Measurements from ENCODE around the gene KDM4B.

KDM4B gene

GRCh38 chr19:4981681-4981958 lies 12.7 kb downstream of the KDM4B start:
- Histone ChIP-seq H3K27me3 (replicated peaks) (no peaks in the 10 kb centered on the region), H3K4me3 (ENCODE audit: low read depth, low read length) (no peak overlapping the region), H3K27ac (no peak overlapping the region), H3K36me3 (replicated peaks) (no peaks in the 10 kb centered on the region)
- no peak for DNase-seq
- TF ChIP-seq, protein P1, sequence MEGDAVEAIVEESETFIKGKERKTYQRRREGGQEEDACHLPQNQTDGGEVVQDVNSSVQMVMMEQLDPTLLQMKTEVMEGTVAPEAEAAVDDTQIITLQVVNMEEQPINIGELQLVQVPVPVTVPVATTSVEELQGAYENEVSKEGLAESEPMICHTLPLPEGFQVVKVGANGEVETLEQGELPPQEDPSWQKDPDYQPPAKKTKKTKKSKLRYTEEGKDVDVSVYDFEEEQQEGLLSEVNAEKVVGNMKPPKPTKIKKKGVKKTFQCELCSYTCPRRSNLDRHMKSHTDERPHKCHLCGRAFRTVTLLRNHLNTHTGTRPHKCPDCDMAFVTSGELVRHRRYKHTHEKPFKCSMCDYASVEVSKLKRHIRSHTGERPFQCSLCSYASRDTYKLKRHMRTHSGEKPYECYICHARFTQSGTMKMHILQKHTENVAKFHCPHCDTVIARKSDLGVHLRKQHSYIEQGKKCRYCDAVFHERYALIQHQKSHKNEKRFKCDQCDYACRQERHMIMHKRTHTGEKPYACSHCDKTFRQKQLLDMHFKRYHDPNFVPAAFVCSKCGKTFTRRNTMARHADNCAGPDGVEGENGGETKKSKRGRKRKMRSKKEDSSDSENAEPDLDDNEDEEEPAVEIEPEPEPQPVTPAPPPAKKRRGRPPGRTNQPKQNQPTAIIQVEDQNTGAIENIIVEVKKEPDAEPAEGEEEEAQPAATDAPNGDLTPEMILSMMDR (IDR thresholded peaks at IDR 0.05; ENCODE audit: low read depth, low read length, missing control alignments), result no peak
- in situ Hi-C loops (cut with HindIII; ENCODE audit: low pct_ligation_motif_present, low sequenced_read_pairs), result no loop called here

DNA sequence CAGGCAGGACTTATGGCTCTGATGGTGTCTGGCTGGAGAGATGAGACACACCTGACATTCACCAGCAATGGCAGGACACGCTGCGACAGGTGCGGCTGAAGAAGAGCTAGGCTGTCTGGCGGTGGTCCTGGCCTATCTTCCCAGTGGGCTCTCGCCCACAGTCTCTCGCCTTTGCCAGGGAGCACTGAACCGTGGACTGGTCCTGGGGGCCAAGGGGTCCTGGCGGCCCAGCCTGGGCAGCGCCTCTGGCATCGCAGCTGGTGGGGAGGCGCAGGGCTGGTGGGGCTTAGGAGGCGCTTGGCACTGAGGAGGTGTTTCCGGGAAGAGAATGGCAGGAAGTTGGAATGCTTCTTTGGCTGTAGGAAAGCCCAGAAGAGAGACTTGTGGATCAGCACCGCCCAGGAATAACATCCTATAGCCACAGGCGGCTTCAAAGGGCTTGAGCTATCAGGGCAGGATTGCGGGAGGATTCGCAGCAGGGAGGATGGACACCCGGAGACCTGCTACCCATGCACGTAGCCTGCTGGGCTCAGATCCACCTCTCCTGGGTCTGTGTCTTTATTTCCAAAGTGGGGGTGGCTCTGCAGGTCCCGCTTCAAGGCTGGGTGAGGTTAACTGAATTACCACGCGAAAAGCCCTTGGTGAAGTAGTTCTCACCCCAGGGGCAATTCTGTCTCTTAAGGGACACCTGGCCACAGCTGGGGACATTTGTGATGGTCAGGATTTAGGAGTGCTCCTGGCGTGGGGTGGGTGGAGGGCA lies 14.6 kb downstream of the KDM4B start:
- DNase-seq, result no peak
- TF ChIP-seq, protein P1 (IDR thresholded peaks at IDR 0.05; ENCODE audit: low read depth, low read length, missing control alignments), result no peak
- Histone ChIP-seq H3K27ac (no peak overlapping the region), H3K36me3 (replicated peaks) (no peaks in the 10 kb centered on the region), H3K27me3 (replicated peaks) (no peaks in the 10 kb centered on the region), H3K4me3 (ENCODE audit: low read depth, low read length) (no peak overlapping the region)
- in situ Hi-C loops (cut with HindIII; ENCODE audit: low pct_ligation_motif_present, low sequenced_read_pairs), result no loop called here

DNA sequence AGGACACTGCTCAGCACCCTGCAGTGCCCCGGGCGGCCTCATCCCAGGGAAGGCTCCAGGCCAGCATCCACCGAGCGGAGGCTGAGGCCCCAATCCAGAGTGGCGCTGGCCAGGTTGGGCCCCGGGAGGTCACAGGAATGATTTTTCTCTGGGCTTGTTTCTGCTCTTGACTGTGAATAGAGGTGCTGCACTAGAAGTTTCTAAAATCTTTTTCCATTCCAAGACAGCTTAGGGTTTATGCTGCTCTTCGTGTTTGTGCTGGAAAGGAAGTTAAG lies 15.1 kb downstream of the KDM4B start:
- TF ChIP-seq, protein P1 (IDR thresholded peaks at IDR 0.05; ENCODE audit: low read depth, low read length, missing control alignments), result no peak
- DNase-seq, result no peak
- Histone ChIP-seq H3K36me3 (replicated peaks) (no peaks in the 10 kb centered on the region), H3K27me3 (replicated peaks) (no peaks in the 10 kb centered on the region), H3K4me3 (ENCODE audit: low read depth, low read length) (no peak overlapping the region), H3K27ac (no peak overlapping the region)
- in situ Hi-C loops (cut with HindIII; ENCODE audit: low pct_ligation_motif_present, low sequenced_read_pairs), result no loop called here

- Histone ChIP-seq H3K27me3 (replicated peaks) (no peaks in the 10 kb centered on the region), H3K27ac (no peak overlapping the region), H3K4me3 (ENCODE audit: low read depth, low read length) (no peak overlapping the region), H3K36me3 (replicated peaks) (no peaks in the 10 kb centered on the region)
- TF ChIP-seq, protein P1 (IDR thresholded peaks at IDR 0.05; ENCODE audit: low read depth, low read length, missing control alignments), result no peak
- in situ Hi-C loops (cut with HindIII; ENCODE audit: low pct_ligation_motif_present, low sequenced_read_pairs), result no loop called here
- no peak for DNase-seq
Measured at GRCh38 chr19:4984438-4984990, 15.6 kb downstream of the KDM4B start.

DNA sequence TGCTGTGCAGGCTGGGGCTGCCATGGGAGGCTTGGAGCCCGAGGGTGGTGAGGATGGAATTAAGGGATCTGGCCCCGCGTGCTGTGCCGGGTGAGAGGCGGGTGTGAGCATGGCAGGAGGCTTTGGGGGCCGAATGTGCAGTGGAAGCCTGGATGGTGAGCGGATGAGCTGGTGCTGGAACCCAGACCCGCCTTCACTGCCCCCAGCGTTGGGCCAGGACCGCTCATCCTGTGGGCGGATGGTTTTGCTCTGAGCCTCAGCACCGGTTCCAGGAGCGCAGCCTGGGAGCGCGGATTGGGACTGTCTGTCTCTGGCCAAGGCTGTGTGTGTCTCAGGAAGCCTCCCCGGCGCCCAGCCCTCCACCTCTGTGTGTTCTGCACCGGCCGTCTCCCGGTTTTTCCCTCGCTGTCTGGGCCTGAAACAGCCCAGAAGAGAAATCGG lies 16.7 kb downstream of the KDM4B start:
- DNase-seq, result no peak
- in situ Hi-C loops (cut with HindIII; ENCODE audit: low pct_ligation_motif_present, low sequenced_read_pairs), result no loop called here
- no peak overlapping the region for H3K4me3 ChIP-seq (ENCODE audit: low read depth, low read length)
- no peak overlapping the region for H3K27ac ChIP-seq
- no peaks in the 10 kb centered on the region for H3K36me3 ChIP-seq (replicated peaks)
- no peaks in the 10 kb centered on the region for H3K27me3 ChIP-seq (replicated peaks)
- TF ChIP-seq, protein P1 (IDR thresholded peaks at IDR 0.05; ENCODE audit: low read depth, low read length, missing control alignments), result no peak

DNA sequence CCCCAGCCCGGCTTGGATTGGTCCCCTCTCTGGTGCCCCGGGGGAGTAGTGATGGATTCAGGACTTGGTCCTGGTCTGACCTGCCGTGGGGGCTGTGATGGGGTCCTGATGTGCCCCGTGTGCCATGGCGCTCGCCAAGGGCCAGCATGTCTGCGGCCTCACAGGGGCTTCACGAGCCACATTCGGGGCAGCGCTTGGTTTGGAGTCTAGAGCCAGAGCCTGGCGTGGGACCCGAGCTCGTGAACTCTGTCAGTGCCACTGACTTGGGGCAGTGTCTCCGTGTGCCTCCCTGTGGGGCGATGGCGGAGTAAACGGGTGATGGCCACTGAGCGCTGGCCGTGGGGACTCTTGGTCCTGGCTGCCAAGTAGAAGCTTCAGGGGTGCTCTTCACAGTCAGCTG lies 17.1 kb downstream of the KDM4B start:
- TF ChIP-seq, protein P1 (IDR thresholded peaks at IDR 0.05; ENCODE audit: low read depth, low read length, missing control alignments), result no peak
- no peaks in the 10 kb centered on the region for H3K27me3 ChIP-seq (replicated peaks)
- no peak for DNase-seq
- in situ Hi-C loops (cut with HindIII; ENCODE audit: low pct_ligation_motif_present, low sequenced_read_pairs), result no loop called here
- no peak overlapping the region for H3K27ac ChIP-seq
- no peaks in the 10 kb centered on the region for H3K36me3 ChIP-seq (replicated peaks)
- H3K4me3 ChIP-seq (ENCODE audit: low read depth, low read length), result no peak overlapping the region

All from brain microvascular endothelial cell (primary cell).